Activated CD8-positive, alpha-beta memory T cell treated with anti-CD3 and anti-CD28 coated beads, Interleukin-2, amount 10 ng/mL, durations not matched to agents 7 days and 5 days (primary cell): ENCODE measurements around the gene SECTM1. TPM values are rescaled to one million over a fixed set of nuclear protein-coding genes. Genes with fewer than 3 reads are reported as not detected.
"Not testable (repeated sequence)": the region's sequence is repeated elsewhere in the genome, so short reads cannot be mapped to it uniquely, and the experiment has no call there.

Source experiments
- ATAC-seq: fragments of 150-1000 bp; cut with Tn5 transposase; one replicate; pipeline ENCODE4 v1.10.0; 2021; ENCODE audit warnings: moderate library complexity
- CTCF ChIA-PET: fragments of 350-600 bp; sonication (Branson Sonifier 250); formaldehyde crosslinking; loops from one replicate; lab custom pipeline; 2021; ENCODE audit warnings: antibody characterized with exemption; lab: Charles Lee
- DNase-seq: peaks from one replicate; pipeline ENCODE4 v3.0.0-alpha.2; 2020
- H3K27ac Mint-ChIP-seq: one replicate; pipeline ENCODE4 v1.8.0; 2021; ENCODE audit warnings: mild to moderate bottlenecking, mixed read lengths
- H3K27me3 Mint-ChIP-seq: one replicate; pipeline ENCODE4 v1.8.0; 2021; ENCODE audit warnings: mixed read lengths
- H3K36me3 Mint-ChIP-seq: one replicate; pipeline ENCODE4 v1.8.0; 2021; ENCODE audit warnings: mild to moderate bottlenecking, mixed read lengths
- H3K4me1 Mint-ChIP-seq: one replicate; pipeline ENCODE4 v1.8.0; 2021; ENCODE audit warnings: mixed read lengths
- H3K4me3 Mint-ChIP-seq: one replicate; pipeline ENCODE4 v1.8.0; 2021; ENCODE audit warnings: mild to moderate bottlenecking, moderate library complexity, mixed read lengths
- H3K9me3 Mint-ChIP-seq: one replicate; pipeline ENCODE4 v1.8.0; 2022; ENCODE audit warnings: low read depth, mixed read lengths
- total RNA-seq, 2 experiments: library from RNA; stranded (reverse); gene quantifications; one replicate each; pipeline ENCODE4 v1.2.3, GENCODE V29; 2021

The SECTM1 gene
- total RNA-seq, 2 experiments from 2014 or later: 0.68 to 2.7 TPM

GRCh38 chr17:82348866-82349265 is 15.3 kb upstream of the SECTM1 start:
- H3K4me3 Mint-ChIP-seq: no peak overlapping the region
- no peak for DNase-seq
- no peaks in the 10 kb centered on the region for H3K9me3 Mint-ChIP-seq
- H3K36me3 Mint-ChIP-seq: no peaks in the 10 kb centered on the region
- H3K4me1 Mint-ChIP-seq: peaks cover 18% of the 10 kb centered on the region
- H3K27ac Mint-ChIP-seq: no peak overlapping the region
- peaks cover 18% of the 10 kb centered on the region for H3K27me3 Mint-ChIP-seq
- ATAC-seq: no peak
- CTCF ChIA-PET: interaction anchor here (1.0 to 2.9 kb wide), 3 partner anchors 15 to 66 kb away, joined by 3 to 16 read pairs (median 8); no protein-coding TSS in a partner anchor

DNA sequence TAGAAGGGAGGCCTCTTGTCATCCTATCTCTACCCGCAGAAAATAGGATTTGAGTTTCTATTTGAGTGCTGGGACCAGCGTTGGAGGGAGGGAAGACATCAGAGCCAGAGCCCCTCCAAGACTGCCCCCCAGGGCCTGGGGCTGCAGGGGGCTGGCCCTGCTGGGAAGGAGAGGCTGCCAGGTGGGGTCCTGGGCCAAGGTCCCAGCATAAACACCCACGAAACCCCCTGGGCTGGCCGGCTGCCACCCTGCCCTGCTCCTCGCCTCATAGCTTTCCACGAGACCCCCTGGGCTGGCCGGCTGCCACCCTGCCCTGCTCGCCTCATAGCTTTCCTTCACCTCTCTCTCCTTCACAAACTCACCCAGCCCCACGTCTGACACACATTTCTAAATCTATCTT is 14.9 kb upstream of the SECTM1 start:
- CTCF ChIA-PET: interaction anchor here (1.0 to 2.9 kb wide), 2 partner anchors 15 to 66 kb away, joined by 3 to 16 read pairs; no protein-coding TSS in a partner anchor
- H3K36me3 Mint-ChIP-seq: no peaks in the 10 kb centered on the region
- H3K27ac Mint-ChIP-seq: no peak overlapping the region

GRCh38 chr17:82347994-82348393 is 14.4 kb upstream of the SECTM1 start:
- peaks cover 20% of the 10 kb centered on the region for H3K27me3 Mint-ChIP-seq
- peaks cover 18% of the 10 kb centered on the region for H3K4me1 Mint-ChIP-seq
- H3K27ac Mint-ChIP-seq, H3K4me3 Mint-ChIP-seq, DNase-seq, H3K9me3 Mint-ChIP-seq, ATAC-seq, H3K36me3 Mint-ChIP-seq: not testable (repeated sequence)
- CTCF ChIA-PET: interaction anchor here (0.6 kb wide), 1 partner anchor 112 kb away, joined by 3 read pairs; no protein-coding TSS in a partner anchor

More for the DNA sequence above, 14.9 kb upstream of the SECTM1 start:
- no peak overlapping the region for H3K4me3 Mint-ChIP-seq
- H3K9me3 Mint-ChIP-seq: no peaks in the 10 kb centered on the region
- DNase-seq (no peak), ATAC-seq (no peak)
- peaks cover 18% of the 10 kb centered on the region for H3K27me3 Mint-ChIP-seq
- H3K4me1 Mint-ChIP-seq: peaks cover 18% of the 10 kb centered on the region

DNA sequence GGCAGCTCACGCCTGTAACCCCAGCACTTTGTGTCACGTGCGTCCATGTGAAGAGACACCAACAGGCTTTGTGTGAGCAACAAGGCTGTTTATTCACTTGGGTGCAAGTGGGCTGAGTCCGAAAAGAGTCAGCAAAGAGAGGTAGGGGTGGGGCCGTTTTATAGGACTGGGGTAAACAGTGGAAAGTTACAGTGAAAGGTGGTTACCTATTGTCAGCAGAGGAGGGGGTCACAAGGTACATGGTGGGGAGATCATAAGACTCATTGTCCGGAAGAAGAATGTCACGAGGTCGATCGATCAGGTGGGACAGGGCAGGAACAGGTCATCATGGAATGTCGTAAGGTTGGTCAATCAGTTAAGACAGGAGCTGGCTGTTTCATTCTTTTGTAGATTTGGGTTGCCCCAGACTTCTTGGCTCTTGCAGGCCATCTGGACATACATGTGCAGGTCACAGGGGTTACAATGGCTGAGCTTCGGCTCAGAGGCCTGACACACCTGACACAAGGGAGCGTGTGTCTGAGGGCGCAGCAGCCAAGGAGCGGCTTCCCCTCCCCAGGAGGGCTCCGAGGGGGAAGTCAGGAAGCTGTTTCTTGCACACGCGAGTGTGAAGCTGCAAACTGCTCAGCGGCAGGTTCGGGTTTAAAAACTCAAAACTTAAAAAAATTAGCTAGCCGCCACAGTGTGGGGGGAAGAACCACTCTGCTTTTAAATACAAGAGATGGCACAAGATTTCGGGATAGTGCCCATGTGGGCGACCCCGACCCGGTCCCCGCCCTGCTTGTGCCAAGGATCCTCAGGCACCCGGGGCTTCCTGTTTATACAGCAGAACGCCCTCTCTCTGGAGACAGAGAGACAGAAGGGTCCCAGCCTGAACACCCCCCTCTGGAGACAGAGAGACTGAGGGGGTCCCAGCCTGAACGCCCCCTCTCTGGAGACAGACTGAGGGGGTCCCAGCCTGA is 13.1 kb upstream of the SECTM1 start:
- no peak for ATAC-seq
- Mint-ChIP-seq H3K9me3 (no peaks in the 10 kb centered on the region), H3K4me3 (no peak overlapping the region), H3K27ac (no peak overlapping the region), H3K36me3 (no peaks in the 10 kb centered on the region), H3K27me3 (peaks cover 21% of the 10 kb centered on the region), H3K4me1 (peaks cover 13% of the 10 kb centered on the region)
- DNase-seq: no peak
- CTCF ChIA-PET: interaction anchor here (1.0 kb wide), 1 partner anchor 110 kb away, joined by 3 read pairs; no protein-coding TSS in a partner anchor

DNA sequence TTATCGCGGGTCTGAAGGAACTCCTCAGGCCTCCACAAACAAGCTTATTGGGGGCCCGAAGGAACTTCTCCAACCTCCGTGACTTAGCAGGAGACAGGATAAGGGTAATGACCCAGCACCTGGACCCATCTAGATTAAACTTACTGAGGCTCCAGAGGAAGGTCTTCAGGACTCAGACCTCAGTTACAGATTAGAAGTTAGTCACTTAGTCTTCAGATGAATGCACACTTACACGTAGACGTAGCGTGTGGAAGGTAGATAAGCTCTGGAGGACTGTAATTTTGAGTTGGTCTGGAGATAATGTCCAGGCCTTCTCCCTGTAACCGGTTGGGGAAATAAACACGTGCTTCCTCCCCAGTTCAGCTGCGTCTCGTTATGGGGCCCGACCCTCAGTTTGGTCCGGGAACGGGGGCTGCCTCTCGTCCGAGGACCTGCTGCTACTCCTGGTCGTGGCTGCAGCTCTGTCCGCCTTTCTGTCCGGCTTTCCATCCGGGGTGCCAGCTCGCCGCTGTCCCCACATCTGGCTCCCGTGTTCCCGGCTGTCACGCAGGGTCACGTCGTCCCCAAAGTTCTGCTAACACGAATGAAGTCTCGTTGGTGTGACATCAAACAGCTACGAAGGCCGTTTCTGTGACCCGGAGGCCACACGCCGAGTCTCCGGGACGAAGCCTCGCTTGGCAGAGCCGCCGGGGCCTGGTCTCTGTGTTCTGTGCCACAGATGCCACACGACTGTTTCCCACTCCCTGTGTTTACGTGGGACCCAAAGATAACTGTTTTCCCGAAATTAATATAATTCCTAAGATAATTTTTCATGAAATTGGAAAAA is 11.8 kb upstream of the SECTM1 start:
- DNase-seq: no peak
- Mint-ChIP-seq H3K36me3 (no peaks in the 10 kb centered on the region), H3K27ac (no peak overlapping the region), H3K4me3 (no peak overlapping the region), H3K4me1 (peaks cover 6% of the 10 kb centered on the region), H3K9me3 (no peaks in the 10 kb centered on the region), H3K27me3 (peaks cover 21% of the 10 kb centered on the region)
- CTCF ChIA-PET: interaction anchor here (1.0 to 1.4 kb wide), 2 partner anchors 24 to 109 kb away, joined by 3 read pairs; no protein-coding TSS in a partner anchor
- ATAC-seq: no peak

- no peak overlapping the region for H3K27ac Mint-ChIP-seq
- no peaks in the 10 kb centered on the region for H3K36me3 Mint-ChIP-seq
- no peak overlapping the region for H3K4me3 Mint-ChIP-seq
- H3K9me3 Mint-ChIP-seq: no peaks in the 10 kb centered on the region
- ATAC-seq (no peak), DNase-seq (no peak)
- CTCF ChIA-PET: interaction anchor here (1.4 kb wide), 1 partner anchor 23 kb away, joined by 3 read pairs; no protein-coding TSS in a partner anchor
- peaks cover 6% of the 10 kb centered on the region for H3K4me1 Mint-ChIP-seq
- H3K27me3 Mint-ChIP-seq: peaks cover 18% of the 10 kb centered on the region
Observed at GRCh38 chr17:82344175-82344907, 10.8 kb upstream of the SECTM1 start.

DNA sequence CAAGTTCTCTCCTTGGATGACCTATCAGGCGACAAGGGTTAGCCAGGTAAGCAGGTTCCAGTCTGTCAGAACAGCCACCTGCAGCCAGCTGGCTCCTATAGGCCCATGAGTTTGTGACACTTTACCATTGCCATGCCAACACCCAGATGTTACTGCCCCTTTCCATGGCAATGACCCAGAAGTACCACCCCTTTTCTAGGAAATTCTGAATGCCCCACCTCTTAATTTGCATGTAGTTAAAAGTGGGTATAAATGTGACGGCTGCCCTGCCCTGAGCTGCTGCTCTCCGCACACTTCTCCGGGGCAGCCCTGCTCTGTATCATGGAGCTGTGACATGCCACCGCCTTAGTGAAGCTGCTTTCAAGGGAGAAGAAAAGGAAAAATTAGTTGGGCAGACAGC is 10.0 kb upstream of the SECTM1 start:
- CTCF ChIA-PET: no interaction called here
- Mint-ChIP-seq H3K36me3 (no peaks in the 10 kb centered on the region), H3K27ac (no peak overlapping the region), H3K4me1 (peaks cover 6% of the 10 kb centered on the region), H3K9me3 (no peaks in the 10 kb centered on the region), H3K27me3 (peaks cover 12% of the 10 kb centered on the region), H3K4me3 (no peak overlapping the region)
- DNase-seq: no peak
- ATAC-seq: no peak

GRCh38 chr17:82342361-82343079 is 9.0 kb upstream of the SECTM1 start:
- Mint-ChIP-seq H3K36me3 (no peaks in the 10 kb centered on the region), H3K27me3 (peaks cover 12% of the 10 kb centered on the region)

GRCh38 chr17:82339634-82340580 is 6.3 kb upstream of the SECTM1 start:
- no peak overlapping the region for H3K4me3 Mint-ChIP-seq
- ATAC-seq (no peak), DNase-seq (no peak)
- peaks cover 7% of the 10 kb centered on the region for H3K27me3 Mint-ChIP-seq
- CTCF ChIA-PET: no interaction called here
- H3K36me3 Mint-ChIP-seq: no peaks in the 10 kb centered on the region
- H3K4me1 Mint-ChIP-seq: peaks cover 14% of the 10 kb centered on the region
- H3K27ac Mint-ChIP-seq: no peak overlapping the region
- no peaks in the 10 kb centered on the region for H3K9me3 Mint-ChIP-seq

More at GRCh38 chr17:82342361-82343079, 9.0 kb upstream of the SECTM1 start:
- no peak overlapping the region for H3K27ac Mint-ChIP-seq
- peaks cover 6% of the 10 kb centered on the region for H3K4me1 Mint-ChIP-seq
- no peaks in the 10 kb centered on the region for H3K9me3 Mint-ChIP-seq
- ATAC-seq (no peak), DNase-seq (no peak)
- no peak overlapping the region for H3K4me3 Mint-ChIP-seq
- CTCF ChIA-PET: no interaction called here

DNA sequence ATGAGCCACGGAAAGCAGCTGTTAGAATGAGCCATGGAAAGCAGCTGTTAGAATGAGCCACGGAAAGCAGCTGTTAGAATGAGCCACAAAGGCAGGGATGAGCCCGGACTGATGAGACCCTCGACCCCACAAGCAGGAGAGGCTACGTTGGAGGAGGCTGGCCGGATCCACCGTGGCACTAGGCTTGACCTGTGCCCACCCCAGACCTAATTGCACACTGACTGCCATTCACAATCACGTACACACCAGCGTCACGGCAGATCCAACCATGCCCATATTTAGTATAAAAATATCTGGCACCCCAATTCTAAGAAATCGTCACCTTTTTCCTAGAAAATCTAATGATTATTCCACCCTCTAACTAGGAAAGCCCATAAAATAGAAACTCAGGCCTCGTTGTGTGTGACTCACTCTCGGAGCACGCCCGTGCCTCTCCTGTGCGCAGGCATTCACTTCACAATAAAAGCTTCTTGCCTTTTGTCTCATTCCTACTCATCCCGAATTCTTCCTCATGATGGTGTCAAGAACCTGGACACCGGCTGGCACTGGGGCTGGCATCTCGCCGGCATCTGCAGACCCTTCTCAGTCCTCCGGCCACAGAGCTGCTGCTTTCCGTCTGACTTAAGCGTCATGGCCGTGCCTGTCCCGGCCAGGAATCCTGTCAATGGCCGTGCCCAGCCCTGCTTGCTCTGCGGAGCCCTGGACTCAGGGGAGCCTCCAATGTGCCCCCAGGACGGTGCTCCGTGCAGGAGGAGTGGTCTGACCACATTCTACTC is 5.5 kb upstream of the SECTM1 start:
- peaks cover 7% of the 10 kb centered on the region for H3K27me3 Mint-ChIP-seq
- CTCF ChIA-PET: interaction anchor here (0.7 to 1.7 kb wide), 4 partner anchors 33 to 161 kb away, joined by 3 to 5 read pairs (median 4); no protein-coding TSS in a partner anchor
- ATAC-seq (no peak), DNase-seq (no peak)
- no peaks in the 10 kb centered on the region for H3K36me3 Mint-ChIP-seq
- H3K9me3 Mint-ChIP-seq: no peaks in the 10 kb centered on the region
- no peak overlapping the region for H3K4me3 Mint-ChIP-seq
- peak overlapping the region; percentile 13 for H3K27ac Mint-ChIP-seq
- H3K4me1 Mint-ChIP-seq: peaks cover 21% of the 10 kb centered on the region
